Cardiac muscle cell (in vitro differentiated cells and primary cell): ENCODE measurements around the gene TMPRSS13. TPM values are rescaled to one million over a fixed set of nuclear protein-coding genes. Genes with fewer than 3 reads are reported as not detected.
"Not testable (repeated sequence)": the region's sequence is repeated elsewhere in the genome, so short reads cannot be mapped to it uniquely, and the experiment has no call there.

ENCODE experiments used
- DNase-seq, 2 donors: peaks; one replicate each; pipeline versions ENCODE4 v3.0.0 to v3.0.0-alpha.2; 2010 to 2017; ENCODE audit warnings: low read depth in 1 of 2, low spot score in 1 of 2
- H3K27ac ChIP-seq: fragments of 200-600 bp; sonication (generic); 2 replicates; pipeline ENCODE4 v1.5.1; 2016
- H3K27me3 ChIP-seq: fragments of 200-600 bp; sonication (generic); 2 replicates; pipeline ENCODE4 v1.6.0; 2016; ENCODE audit warnings: control low read depth
- H3K36me3 ChIP-seq: fragments of 200-600 bp; sonication (generic); 2 replicates; pipeline ENCODE4 v1.5.1; 2016; ENCODE audit warnings: control low read depth
- H3K4me1 ChIP-seq: fragments of 200-600 bp; sonication (generic); 2 replicates; pipeline ENCODE4 v1.8.1; 2017; ENCODE audit warnings: low read depth, mild to moderate bottlenecking, mixed run types
- H3K4me3 ChIP-seq: fragments of 200-600 bp; sonication (generic); 2 replicates; pipeline ENCODE4 v1.5.1; 2016; ENCODE audit warnings: mild to moderate bottlenecking
- H3K9me3 ChIP-seq: fragments of 200-600 bp; sonication (generic); 2 replicates; pipeline ENCODE4 v1.5.1; 2017; ENCODE audit warnings: low read depth, mild to moderate bottlenecking, control low read depth
- polyA plus RNA-seq: library from polyadenylated mRNA; unstranded; fragments of >200 nt; fragmentation: Nextera tagmentation; extraction: Ambion mirVana; gene quantifications from 2 replicates; pipeline ENCODE4 v1.2.1, GENCODE V29; 2016
- total RNA-seq: library from RNA; depleted of rRNA; stranded (reverse); fragments of >200 nt; gene quantifications from 2 replicates; pipeline ENCODE4 v1.2.3, GENCODE V29; 2016
- TF ChIP-seq, protein P1 (sequence below): IDR thresholded peaks from 2 replicates; pipeline ENCODE4 v1.5.1; 2012; ENCODE audit warnings: low read depth, mild to moderate bottlenecking, low read length

The TMPRSS13 gene
- total and polyA plus RNA-seq, 2 experiments from 2014 or later: 0.40 to 0.66 TPM

DNA sequence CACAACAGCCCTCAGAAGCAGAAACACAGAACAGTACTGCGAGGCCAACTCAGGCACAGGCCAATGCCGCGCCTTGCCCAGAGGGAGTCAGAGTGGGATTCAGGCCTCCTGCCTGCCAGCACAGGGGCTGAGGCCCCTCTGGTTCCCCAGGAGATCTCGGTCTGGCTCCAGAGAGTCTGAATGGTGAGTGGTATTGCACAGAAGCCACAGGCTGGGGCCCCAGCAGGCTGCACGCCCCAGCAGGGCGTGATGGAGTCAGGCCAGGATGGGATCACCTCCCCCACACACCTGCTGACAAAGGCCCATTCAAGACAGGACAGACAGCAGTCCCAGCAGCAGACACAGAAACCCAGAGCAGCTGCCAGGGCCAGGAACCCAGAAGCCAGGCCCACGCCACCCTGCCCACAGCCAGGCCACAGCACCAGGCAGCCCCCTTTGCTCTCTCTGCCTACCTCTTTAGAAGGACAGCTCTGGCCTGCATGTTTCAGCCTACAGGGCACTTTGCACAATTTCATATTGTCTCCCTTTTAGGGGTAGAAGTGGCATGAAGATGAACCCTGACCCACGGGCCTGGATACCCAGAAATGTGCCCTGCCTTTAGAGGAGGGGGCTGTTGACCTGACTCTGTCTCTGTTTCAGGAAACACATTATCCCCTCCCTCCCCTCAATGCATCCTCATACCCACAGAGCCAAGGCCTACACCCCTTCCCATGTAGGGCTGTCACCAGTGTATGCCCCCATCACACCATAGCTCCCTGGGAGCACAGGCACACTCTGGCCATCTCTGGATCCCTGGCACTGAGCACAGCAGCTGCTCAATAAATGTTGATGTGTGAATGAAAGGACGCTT is 58.9 kb downstream of the TMPRSS13 start:
- peak in 1 of 2 donors; percentile 32 for DNase-seq
- Histone ChIP-seq H3K27me3 (no peaks in the 10 kb centered on the region), H3K4me1 (peaks cover 40% of the 10 kb centered on the region), H3K36me3 (no peaks in the 10 kb centered on the region), H3K4me3 (no peak overlapping the region), H3K9me3 (no peaks in the 10 kb centered on the region), H3K27ac (peak overlapping the region; percentile 61)
- TF ChIP-seq, protein P1, sequence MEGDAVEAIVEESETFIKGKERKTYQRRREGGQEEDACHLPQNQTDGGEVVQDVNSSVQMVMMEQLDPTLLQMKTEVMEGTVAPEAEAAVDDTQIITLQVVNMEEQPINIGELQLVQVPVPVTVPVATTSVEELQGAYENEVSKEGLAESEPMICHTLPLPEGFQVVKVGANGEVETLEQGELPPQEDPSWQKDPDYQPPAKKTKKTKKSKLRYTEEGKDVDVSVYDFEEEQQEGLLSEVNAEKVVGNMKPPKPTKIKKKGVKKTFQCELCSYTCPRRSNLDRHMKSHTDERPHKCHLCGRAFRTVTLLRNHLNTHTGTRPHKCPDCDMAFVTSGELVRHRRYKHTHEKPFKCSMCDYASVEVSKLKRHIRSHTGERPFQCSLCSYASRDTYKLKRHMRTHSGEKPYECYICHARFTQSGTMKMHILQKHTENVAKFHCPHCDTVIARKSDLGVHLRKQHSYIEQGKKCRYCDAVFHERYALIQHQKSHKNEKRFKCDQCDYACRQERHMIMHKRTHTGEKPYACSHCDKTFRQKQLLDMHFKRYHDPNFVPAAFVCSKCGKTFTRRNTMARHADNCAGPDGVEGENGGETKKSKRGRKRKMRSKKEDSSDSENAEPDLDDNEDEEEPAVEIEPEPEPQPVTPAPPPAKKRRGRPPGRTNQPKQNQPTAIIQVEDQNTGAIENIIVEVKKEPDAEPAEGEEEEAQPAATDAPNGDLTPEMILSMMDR: no peak

DNA sequence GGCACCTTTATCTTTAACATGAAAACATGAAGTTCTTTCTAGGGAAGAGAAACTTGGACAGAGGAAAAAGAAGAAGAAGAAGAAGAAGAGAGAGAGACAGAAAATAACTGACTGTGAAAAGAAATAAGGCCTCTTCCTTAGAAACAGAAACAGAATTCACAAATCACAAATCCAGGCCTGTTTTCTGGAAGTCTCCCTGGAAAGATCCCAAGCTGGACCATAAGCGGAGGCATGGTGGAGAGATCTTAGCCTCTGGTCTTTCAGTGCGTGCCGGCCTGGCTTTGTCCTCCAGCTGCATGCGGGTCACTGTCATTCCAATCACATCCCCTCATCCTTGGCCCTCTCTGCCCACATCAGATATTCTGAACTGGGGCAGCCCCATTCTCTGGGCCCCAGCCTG is 59.6 kb downstream of the TMPRSS13 start:
- peak overlapping the region; percentile 61 for H3K27ac ChIP-seq
- H3K27me3 ChIP-seq: no peaks in the 10 kb centered on the region
- no peaks in the 10 kb centered on the region for H3K9me3 ChIP-seq
- TF ChIP-seq, protein P1: no peak
- H3K36me3 ChIP-seq: no peaks in the 10 kb centered on the region
- DNase-seq: no peak
- H3K4me1 ChIP-seq: peaks cover 34% of the 10 kb centered on the region
- H3K4me3 ChIP-seq: no peak overlapping the region

DNA sequence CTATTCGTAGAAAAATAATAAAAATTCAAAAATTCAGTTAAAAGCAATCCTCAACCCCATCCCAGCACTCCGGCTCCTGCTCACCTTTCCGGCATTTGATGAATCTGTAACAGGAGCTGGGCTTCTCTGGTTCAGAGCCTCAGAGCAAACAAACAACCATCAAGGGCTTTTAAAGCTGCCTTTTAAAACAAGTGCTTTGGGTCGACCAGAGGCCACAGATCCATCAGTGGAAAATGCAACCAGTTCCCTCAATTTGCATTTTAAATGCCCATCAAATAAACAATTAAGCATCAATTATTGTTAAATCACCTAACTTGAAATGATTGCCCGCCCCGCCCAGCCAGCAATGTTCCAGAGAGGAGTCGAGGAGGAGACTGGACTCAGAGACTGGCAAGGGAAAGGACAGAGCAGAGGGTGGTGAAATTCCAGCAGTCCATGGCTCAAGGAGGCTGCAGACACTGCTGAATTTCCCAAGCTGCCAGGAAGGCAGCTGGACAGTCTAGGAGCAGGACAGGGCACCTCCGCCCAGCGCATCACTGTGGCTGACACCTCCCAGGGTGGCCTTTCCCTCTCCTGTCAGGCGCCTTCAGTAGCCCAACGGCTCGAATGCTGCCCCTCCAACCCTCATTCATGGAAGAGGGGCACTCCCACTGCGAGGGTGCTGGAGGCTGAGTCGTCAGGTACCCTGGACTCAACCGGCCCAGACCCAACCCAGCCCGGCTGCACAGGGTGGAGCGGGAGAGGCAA is 60.2 kb downstream of the TMPRSS13 start:
- Histone ChIP-seq H3K9me3 (no peaks in the 10 kb centered on the region), H3K27me3 (no peaks in the 10 kb centered on the region), H3K4me3 (no peak overlapping the region), H3K27ac (peak overlapping the region; percentile 61), H3K36me3 (no peaks in the 10 kb centered on the region), H3K4me1 (peaks cover 29% of the 10 kb centered on the region)
- no peak for DNase-seq
- TF ChIP-seq, protein P1: no peak

DNA sequence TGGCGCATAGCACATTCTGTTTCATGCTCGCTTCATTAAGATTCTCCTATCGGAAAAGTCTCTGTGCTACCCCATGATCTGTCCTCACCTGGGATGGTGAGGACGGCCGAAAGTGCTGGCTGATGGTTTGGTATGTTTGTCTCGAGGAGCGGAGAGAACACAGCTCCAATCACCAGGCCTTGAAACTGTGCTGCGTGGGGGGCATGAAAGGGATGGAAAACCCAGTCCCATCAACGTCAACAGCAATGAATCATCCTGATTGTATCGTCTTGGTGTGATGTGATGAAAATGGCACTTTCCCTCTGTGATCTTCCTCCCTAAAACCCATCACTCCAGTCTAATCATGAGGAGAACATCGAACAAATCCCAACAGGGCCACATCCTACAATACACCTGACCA is 61.1 kb downstream of the TMPRSS13 start:
- TF ChIP-seq, protein P1: no peak
- H3K4me3 ChIP-seq: no peak overlapping the region
- peaks cover 29% of the 10 kb centered on the region for H3K4me1 ChIP-seq
- no peaks in the 10 kb centered on the region for H3K36me3 ChIP-seq
- H3K27me3 ChIP-seq: no peaks in the 10 kb centered on the region
- H3K9me3 ChIP-seq: no peaks in the 10 kb centered on the region
- DNase-seq: no peak
- H3K27ac ChIP-seq: no peak overlapping the region

DNA sequence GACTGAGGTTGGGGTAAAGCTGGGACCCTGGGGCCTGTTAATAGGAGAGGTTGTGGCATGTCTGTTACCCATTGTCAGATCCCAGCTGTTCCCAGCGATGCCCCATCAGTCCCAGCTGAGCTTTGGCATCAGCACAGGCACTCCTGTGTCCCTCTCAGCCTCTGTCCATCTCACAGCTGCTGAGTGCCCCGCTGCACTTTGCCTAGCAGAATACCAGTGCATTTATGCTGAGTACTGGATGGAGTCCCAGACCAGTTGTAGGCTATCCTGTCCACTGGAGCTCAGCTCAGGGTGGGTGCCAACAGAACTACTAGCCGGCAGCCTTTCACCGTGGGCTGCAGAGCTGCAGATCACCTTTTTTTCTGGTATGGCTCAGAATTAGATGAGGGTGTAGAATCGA is 62.7 kb downstream of the TMPRSS13 start:
- DNase-seq: no peak
- H3K9me3 ChIP-seq: no peaks in the 10 kb centered on the region
- H3K4me1 ChIP-seq: peaks cover 45% of the 10 kb centered on the region
- H3K4me3 ChIP-seq: no peak overlapping the region
- H3K27ac ChIP-seq: no peak overlapping the region
- no peaks in the 10 kb centered on the region for H3K27me3 ChIP-seq
- TF ChIP-seq, protein P1: no peak
- no peaks in the 10 kb centered on the region for H3K36me3 ChIP-seq

DNA sequence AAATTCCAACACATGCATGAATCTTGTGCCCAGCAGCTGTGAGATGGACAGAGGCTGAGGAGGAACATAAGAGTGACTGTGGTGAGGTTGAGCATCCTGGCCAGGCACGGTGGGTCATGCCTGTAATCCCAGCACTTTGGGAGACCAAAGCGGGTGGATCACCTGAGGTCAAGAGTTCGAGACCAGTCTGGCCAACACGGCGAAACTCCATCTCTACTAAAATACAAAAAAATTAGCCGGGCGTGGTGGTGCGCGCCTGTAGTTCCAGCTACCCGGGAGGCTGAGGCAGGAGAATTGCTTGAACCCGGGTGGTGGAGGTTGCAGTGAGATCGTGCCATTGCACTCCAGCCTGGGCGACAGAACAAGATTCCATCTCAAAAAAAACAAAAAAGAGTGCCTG is 63.7 kb downstream of the TMPRSS13 start:
- DNase-seq, H3K27me3 ChIP-seq, H3K27ac ChIP-seq, H3K36me3 ChIP-seq, H3K9me3 ChIP-seq, H3K4me3 ChIP-seq: not testable (repeated sequence)
- H3K4me1 ChIP-seq: peaks cover 43% of the 10 kb centered on the region
